GM20000 (cell line): Measurements from ENCODE around the gene TMEM203.

ENCODE experiments used
- DNase-seq: peaks from one replicate; pipeline ENCODE4 v3.0.0; 2012; ENCODE audit warnings: low spot score
- TF ChIP-seq, protein P1 (sequence below): IDR thresholded peaks from 2 replicates; pipeline ENCODE4 v1.5.1; 2012; ENCODE audit warnings: mild to moderate bottlenecking, control low read depth; ENCODE audit errors: extremely low read depth, missing control alignments

The TMEM203 gene

DNA sequence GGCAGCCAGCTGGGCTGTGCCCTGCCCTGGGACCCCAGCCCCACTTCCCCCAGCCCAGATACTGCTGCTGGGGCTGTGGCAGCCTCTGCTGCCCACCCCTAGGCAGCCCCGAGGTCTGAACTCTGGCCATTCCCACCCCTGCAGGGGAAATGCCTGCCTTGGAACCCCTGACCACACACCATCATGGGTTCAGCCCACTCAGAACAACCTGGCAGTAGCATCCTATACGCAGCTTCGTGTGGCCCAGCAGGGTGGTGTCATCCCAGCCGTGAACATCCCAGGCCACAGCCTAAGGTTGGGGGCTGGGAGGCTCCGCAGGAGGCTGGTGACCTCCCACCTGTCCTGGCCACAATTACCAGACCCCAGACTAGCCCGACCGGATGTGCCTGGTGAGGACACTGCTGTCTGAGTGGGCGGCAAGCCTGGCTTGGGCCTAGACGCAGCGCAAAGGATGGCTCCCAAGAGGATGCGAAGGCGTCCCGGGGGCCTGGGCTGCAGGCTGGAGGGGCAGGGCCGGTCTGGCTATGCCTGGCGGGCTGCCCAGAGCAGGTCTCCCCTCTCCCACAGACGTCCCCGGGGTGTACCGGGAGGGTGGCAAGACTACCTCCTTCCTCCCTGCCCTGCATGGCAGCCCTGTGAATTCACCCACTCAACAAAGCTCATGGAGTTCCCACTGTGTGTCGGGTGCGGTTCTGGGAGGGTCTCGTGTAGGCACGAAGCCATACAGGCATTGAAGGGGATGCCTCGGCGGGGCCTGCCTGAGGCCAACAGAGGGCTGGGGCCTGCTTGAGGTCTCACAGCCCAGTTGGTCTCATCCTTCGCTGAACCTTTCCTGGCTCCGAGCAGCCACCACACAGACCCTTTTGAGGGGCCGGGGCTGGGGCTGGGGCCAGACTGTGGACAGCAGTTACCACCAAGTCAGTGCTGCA lies 23.8 kb upstream of the TMEM203 start:
- no peak for DNase-seq
- TF ChIP-seq, protein P1, sequence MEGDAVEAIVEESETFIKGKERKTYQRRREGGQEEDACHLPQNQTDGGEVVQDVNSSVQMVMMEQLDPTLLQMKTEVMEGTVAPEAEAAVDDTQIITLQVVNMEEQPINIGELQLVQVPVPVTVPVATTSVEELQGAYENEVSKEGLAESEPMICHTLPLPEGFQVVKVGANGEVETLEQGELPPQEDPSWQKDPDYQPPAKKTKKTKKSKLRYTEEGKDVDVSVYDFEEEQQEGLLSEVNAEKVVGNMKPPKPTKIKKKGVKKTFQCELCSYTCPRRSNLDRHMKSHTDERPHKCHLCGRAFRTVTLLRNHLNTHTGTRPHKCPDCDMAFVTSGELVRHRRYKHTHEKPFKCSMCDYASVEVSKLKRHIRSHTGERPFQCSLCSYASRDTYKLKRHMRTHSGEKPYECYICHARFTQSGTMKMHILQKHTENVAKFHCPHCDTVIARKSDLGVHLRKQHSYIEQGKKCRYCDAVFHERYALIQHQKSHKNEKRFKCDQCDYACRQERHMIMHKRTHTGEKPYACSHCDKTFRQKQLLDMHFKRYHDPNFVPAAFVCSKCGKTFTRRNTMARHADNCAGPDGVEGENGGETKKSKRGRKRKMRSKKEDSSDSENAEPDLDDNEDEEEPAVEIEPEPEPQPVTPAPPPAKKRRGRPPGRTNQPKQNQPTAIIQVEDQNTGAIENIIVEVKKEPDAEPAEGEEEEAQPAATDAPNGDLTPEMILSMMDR, result no peak

DNA sequence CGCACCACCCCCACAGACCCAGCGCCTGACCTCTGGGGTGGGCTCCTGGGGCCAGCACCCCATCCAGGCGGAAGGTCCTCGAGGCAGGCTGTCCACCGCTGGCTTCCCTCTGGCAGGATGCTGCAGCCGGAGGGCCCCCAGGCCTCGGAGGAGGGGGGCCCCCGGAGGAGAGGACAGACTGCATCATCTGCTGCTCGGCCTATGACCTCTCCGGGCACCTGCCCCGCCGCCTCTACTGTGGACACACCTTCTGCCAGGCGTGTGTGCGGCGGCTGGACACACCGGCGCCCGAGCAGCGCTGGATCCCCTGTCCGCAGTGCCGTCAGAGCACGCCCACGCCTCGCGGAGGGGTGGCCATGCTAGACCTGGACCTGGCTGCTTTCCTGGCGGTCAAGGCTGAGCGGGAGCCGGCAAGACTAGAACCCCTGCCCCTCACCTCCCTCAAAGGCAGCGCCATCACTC lies 23.1 kb upstream of the TMEM203 start:
- DNase-seq, result no peak
- TF ChIP-seq, protein P1, result no peak

DNA sequence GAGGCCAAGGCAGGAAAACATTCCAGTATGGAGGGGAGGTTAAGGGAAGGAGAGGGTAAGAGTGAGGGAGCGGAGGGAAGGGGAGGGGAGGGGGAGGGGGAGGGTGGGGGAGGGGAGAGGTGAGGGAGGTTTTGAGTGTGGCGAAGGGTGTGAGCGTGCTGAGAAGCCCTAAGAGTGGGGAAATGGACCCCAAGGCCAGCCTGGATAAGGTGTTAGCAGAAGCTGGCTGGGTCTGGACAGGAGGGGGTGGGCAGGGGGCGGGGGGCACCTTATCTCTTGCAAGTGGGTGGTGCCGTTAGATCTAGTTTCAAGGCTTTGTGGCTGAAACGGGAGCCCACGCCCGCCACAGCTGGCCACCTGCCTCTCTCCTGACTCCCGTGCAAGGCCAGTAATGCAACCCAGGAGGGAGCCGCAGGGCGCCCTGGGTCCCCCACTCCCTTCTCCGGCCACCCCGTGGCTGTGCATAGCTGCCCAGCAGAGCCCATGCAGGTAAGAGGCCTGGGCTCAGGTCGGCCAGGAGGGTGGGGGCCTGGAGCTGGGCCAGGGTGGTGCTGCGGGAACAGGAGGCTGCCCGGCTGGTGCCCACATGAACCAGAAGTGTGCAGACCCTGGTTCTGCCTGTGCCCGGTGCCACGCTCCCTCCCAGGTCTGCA lies 22.5 kb upstream of the TMEM203 start:
- TF ChIP-seq, protein P1, result no peak
- no peak for DNase-seq

DNA sequence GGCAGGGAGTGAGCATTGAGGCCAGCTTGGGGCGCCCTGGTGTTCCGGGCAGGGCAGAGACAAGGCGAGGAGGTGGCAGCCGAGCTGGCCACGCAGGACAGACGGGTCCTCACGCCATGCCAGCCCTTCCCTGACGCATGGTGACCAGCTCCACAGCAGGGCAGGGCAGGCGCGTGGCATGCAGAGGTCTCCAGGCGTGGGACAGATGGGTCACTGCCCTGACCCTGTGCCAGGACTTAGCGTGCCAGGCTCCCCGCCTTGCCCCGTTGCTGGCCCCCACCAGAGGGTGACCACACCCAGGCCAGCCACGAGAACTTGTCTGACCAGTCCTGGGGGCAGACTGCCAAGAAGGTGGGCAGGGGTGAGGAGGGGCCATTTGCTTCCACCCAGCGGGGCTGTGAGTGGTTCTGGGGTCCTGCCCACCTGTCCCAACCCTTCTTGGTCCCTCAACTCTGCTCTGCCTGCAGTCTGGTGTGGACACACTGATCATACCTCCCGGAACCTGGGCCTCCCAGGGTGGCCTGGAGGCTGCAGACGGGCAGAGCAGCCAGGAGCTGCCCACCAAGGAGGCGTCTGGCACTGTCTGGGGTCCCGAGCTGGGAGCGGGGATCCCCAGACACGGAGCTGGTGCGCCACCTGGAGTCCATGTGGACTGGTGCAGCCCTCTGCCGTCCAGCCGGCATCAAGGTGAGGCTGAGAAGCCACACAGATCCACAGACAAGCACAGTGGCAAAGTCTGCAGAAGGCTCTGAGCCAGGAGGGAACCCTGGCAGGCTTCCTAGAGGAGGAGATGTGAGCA lies 21.8 kb upstream of the TMEM203 start, which contains the start of gene RNF224:
RNF224 (plus strand) TSS at position 449 of the 799 bp plus-strand sequence. CDS start 834 bp downstream, outside the sequence.
- peak; percentile 88 for DNase-seq
- TF ChIP-seq, protein P1, result peak; percentile 94

DNA sequence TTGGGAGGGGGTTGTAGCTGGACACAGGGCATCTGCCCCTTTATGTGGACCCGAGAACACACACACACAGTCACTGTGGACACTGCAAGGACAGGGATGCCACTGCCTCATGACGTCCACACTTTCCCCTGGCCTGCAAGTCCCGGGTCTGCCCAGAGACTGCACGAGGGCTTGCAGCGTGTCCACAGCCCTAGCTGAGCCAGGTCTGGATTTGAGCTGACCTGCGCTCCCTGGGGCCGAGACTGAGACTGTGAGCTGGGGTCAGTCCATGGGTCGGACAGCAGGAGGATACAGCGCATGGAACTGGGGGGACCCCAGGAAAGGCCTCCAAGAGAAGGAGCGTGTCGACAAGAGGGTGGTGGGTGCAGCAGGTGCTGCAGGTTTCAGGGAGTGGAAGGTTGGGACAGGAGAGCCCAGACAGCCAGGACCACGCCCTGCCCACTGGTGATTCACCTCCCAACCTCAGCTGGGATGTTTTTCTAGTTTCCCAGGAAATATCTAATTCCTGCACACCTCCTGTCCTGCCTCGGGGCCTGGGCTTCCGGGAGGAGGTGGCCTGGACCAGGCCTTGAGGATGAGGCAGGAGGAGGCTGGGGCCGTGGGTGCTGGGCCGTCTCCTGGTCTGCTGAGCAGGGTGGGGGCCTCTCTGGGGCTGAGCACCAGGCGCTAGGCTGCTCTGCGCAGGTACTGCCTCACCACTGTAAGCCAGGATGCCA lies 21.0 kb upstream of the TMEM203 start:
- DNase-seq, result no peak
- TF ChIP-seq, protein P1, result no peak

DNA sequence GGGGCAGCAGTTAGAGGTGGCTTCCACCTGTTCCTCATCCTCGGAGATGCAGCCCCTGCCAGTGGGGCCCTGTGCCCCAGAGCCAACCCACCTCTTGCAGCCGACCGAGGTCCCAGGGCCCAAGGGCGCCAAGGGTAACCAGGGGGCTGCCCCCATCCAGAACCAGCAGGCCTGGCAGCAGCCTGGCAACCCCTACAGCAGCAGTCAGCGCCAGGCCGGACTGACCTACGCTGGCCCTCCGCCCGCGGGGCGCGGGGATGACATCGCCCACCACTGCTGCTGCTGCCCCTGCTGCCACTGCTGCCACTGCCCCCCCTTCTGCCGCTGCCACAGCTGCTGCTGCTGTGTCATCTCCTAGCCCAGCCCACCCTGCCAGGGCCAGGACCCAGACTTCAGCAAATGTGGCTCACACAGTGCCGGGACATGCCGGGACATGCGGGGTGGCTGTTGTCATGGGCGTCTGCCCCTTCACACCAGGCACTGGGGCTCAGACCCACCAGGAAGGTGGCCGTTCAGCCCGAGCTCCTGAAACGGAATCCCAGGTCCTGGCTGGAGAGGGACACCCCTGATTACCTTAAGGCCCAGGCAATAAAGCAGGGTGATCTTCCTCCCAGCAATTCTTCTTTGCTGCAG lies 20.4 kb upstream of the TMEM203 start:
- no peak for DNase-seq
- TF ChIP-seq, protein P1, result no peak
